K562 (cell line): ENCODE data around the gene DENND10. TPM values are rescaled to one million over a fixed set of nuclear protein-coding genes. Genes with fewer than 3 reads are reported as not detected.

Source experiments
- BRD4 ChIP-seq: fragments of 200-600 bp; sonication (generic); IDR thresholded peaks from 2 replicates; pipeline ENCODE4 v1.6.1; 2017; ENCODE audit warnings: inconsistent platforms
- COPS2 ChIP-seq: fragments of 450-650 bp; conservative IDR thresholded peaks from 2 replicates; pipeline ENCODE4 v1.6.1; 2016; ENCODE audit warnings: mild to moderate bottlenecking, moderate library complexity
- CREB1 ChIP-seq, 2 experiments: sonication (generic) in 1 of 2; formaldehyde crosslinking in 1 of 2; IDR thresholded peaks; 2 replicates each; pipeline versions ENCODE4 v1.6.1 to v1.8.0; 2012 to 2022; ENCODE audit warnings: inconsistent platforms in 1 of 2, mild to moderate bottlenecking in 1 of 2, missing genetic modification reagents in 1 of 2, moderate library complexity in 1 of 2
- ETS2 ChIP-seq: IDR thresholded peaks from 2 replicates; pipeline ENCODE4 v1.6.1; 2016; ENCODE audit warnings: borderline replicate concordance, missing genetic modification characterization, mild to moderate bottlenecking, moderate library complexity, missing compliant biosample characterization; ENCODE audit not compliant: poor library complexity, severe bottlenecking
- EZH2 ChIP-seq: IDR thresholded peaks from 2 replicates; pipeline ENCODE4 v1.6.1; 2012; ENCODE audit warnings: low read depth, mild to moderate bottlenecking, inconsistent platforms, low read length, borderline replicate concordance
- NCOA4 ChIP-seq: fragments of 450-650 bp; IDR thresholded peaks from 2 replicates; pipeline ENCODE4 v1.6.1; 2018; ENCODE audit warnings: mild to moderate bottlenecking; ENCODE audit not compliant: partially characterized antibody
- NELFE ChIP-seq: IDR thresholded peaks from 2 replicates; pipeline ENCODE4 v1.6.1; 2011; ENCODE audit warnings: mild to moderate bottlenecking; ENCODE audit not compliant: insufficient read depth, insufficient read length
- NR1H2 ChIP-seq: sonication (generic); formaldehyde crosslinking; IDR thresholded peaks from 2 replicates; pipeline ENCODE4 v1.4.0; 2020; ENCODE audit warnings: mild to moderate bottlenecking, missing genetic modification reagents
- NR2F6 ChIP-seq: fragments of 450-650 bp; formaldehyde crosslinking; IDR thresholded peaks from 2 replicates; pipeline ENCODE4 v1.4.0; 2020; ENCODE audit warnings: mild to moderate bottlenecking
- PCBP1 ChIP-seq: fragments of 200-400 bp; formaldehyde crosslinking; IDR thresholded peaks from 2 replicates; pipeline ENCODE4 v1.6.1; 2018; ENCODE audit warnings: mild to moderate bottlenecking, low read depth, low read length; ENCODE audit not compliant: poor library complexity, severe bottlenecking
- TAF1 ChIP-seq: IDR thresholded peaks from 2 replicates; pipeline ENCODE4 v1.6.1; 2011; ENCODE audit warnings: mild to moderate bottlenecking, low read length, moderate library complexity; ENCODE audit not compliant: insufficient read depth, control insufficient read depth, severe bottlenecking; ENCODE audit errors: extremely low read depth
- ZNF239 ChIP-seq: fragments of 250-450 bp; sonication (Bioruptor Pico); IDR thresholded peaks from 2 replicates; pipeline ENCODE4 v1.4.0; 2020; ENCODE audit warnings: mild to moderate bottlenecking
- polyA plus RNA-seq, 8 experiments: library from polyadenylated mRNA; depleted of rRNA in 4 of 8; stranded (reverse) in 5 of 8; unstranded in 3 of 8; fragments of >200 nt; fragmentation: Nextera tagmentation in 2 of 8; fragmentation: Illumina TruSeq in 1 of 8; extraction: Ambion mirVana in 2 of 8; extraction: Trizol in 1 of 8; gene quantifications; 2 replicates each; pipeline versions ENCODE4 v1.2.1 to v1.2.3, GENCODE V29; 2011 to 2014; ENCODE audit warnings: inconsistent platforms in 1 of 8, missing spikeins in 1 of 8
- total RNA-seq, 7 experiments: library from RNA; depleted of rRNA in 6 of 7; stranded (reverse); fragments of >200 nt in 6 of 7; fragmentation: Illumina TruSeq in 2 of 7; extraction: Trizol in 2 of 7; gene quantifications; 2 replicates each; pipeline versions ENCODE4 v1.2.1 to v1.2.3, GENCODE V29; 2011 to 2021; ENCODE audit warnings: low replicate concordance in 1 of 7
- TF ChIP-seq, protein P1 (sequence below): fragments of 450-650 bp; IDR thresholded peaks from 2 replicates; pipeline ENCODE4 v1.6.1; 2017; ENCODE audit warnings: antibody characterized with exemption, mild to moderate bottlenecking
- TF ChIP-seq, protein P2 (sequence below): sonication (generic); formaldehyde crosslinking; IDR thresholded peaks from 2 replicates; pipeline ENCODE4 v1.8.1; 2023; ENCODE audit warnings: mild to moderate bottlenecking, missing genetic modification reagents
- TF ChIP-seq, protein P3 (sequence below): sonication (generic); formaldehyde crosslinking; IDR thresholded peaks from 2 replicates; pipeline ENCODE4 v1.8.0; 2022; ENCODE audit warnings: mild to moderate bottlenecking, low read depth, missing genetic modification reagents

Gene DENND10
- total and polyA plus RNA-seq, 9 of the 15 experiments (the other 6 are each of a cell fraction or from before 2014, with no cell fraction given): 9.4 to 20.0 (median 12.5) TPM

DNA sequence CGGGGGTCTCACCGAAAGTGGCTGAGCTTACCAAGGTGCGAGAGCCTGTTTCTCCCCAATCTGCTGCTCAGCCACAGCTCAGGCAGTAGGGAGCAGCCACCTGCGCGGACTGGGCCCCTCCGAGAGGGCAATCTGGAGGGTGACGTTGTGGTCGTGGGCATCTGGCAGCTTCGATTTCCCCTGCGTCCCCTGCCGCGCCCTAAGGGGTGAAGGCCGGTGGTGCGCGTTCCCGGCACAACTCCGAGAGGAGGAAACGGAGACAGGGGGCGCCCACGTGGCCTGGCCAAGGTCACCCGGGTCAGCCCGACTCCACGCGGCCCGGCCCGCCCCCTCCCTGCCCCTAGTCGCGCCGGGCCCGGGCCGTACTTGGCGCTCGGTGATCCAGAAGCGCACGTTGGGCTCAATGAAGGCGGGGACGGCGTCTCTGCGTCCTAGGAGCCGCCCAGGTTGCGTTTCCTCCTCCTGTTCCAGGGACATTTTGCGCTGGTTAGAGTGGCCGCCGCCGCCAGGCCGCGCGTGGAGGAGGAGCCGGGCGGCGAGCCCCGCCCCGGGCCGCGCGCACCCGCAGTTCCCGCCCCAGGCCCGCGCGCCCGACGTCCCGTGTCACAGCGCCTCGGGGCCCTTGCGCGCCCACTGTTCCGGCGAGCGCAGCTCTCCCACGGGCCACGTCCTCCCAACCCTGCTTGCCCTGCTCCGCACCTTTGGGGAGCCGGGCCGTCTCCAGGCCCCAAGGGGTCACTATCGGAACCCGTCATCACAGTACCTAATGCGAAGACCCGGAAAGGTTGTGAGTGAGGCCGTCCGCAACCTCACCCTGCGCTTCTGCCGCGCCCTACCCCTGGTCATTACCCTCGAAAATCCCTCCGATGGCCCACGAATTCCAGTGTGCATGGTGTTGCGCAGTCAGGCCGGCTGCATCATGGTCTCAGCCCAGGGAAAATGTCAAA, 61.5 kb downstream of the DENND10 start, which contains the start of gene SFXN4 (continued):
- no peak for TF ChIP-seq NR1H2 (CRISPR knock-in tag)
- peak; percentile 12; the same call in 1 of the 2 replicates for TF ChIP-seq NR2F6 (CRISPR knock-in tag)
- TF ChIP-seq CREB1 (IDR thresholded peaks at IDR 0.05): no peak
- no peak; the same call in 1 of the 2 replicates for TF ChIP-seq CREB1 (CRISPR knock-in tag; IDR thresholded peaks at IDR 0.05)
- no peak for TF ChIP-seq NELFE
- peak; percentile 39 for TF ChIP-seq TAF1
- TF ChIP-seq ZNF239: no peak
- TF ChIP-seq NCOA4: no peak
- TF ChIP-seq, protein P1, sequence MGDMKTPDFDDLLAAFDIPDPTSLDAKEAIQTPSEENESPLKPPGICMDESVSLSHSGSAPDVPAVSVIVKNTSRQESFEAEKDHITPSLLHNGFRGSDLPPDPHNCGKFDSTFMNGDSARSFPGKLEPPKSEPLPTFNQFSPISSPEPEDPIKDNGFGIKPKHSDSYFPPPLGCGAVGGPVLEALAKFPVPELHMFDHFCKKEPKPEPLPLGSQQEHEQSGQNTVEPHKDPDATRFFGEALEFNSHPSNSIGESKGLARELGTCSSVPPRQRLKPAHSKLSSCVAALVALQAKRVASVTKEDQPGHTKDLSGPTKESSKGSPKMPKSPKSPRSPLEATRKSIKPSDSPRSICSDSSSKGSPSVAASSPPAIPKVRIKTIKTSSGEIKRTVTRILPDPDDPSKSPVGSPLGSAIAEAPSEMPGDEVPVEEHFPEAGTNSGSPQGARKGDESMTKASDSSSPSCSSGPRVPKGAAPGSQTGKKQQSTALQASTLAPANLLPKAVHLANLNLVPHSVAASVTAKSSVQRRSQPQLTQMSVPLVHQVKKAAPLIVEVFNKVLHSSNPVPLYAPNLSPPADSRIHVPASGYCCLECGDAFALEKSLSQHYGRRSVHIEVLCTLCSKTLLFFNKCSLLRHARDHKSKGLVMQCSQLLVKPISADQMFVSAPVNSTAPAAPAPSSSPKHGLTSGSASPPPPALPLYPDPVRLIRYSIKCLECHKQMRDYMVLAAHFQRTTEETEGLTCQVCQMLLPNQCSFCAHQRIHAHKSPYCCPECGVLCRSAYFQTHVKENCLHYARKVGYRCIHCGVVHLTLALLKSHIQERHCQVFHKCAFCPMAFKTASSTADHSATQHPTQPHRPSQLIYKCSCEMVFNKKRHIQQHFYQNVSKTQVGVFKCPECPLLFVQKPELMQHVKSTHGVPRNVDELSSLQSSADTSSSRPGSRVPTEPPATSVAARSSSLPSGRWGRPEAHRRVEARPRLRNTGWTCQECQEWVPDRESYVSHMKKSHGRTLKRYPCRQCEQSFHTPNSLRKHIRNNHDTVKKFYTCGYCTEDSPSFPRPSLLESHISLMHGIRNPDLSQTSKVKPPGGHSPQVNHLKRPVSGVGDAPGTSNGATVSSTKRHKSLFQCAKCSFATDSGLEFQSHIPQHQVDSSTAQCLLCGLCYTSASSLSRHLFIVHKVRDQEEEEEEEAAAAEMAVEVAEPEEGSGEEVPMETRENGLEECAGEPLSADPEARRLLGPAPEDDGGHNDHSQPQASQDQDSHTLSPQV: 0 out of 2 replicates have a peak, but pooled peaks have one; percentile 36
- TF ChIP-seq ETS2 (tag): no peak
- no peak for TF ChIP-seq COPS2
- TF ChIP-seq EZH2: no peak
- TF ChIP-seq, protein P2, sequence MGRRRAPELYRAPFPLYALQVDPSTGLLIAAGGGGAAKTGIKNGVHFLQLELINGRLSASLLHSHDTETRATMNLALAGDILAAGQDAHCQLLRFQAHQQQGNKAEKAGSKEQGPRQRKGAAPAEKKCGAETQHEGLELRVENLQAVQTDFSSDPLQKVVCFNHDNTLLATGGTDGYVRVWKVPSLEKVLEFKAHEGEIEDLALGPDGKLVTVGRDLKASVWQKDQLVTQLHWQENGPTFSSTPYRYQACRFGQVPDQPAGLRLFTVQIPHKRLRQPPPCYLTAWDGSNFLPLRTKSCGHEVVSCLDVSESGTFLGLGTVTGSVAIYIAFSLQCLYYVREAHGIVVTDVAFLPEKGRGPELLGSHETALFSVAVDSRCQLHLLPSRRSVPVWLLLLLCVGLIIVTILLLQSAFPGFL (CRISPR knock-in tag): no peak
- no peak for TF ChIP-seq PCBP1
- no peak; the same call in 1 of the 2 replicates for TF ChIP-seq BRD4
- TF ChIP-seq, protein P3, sequence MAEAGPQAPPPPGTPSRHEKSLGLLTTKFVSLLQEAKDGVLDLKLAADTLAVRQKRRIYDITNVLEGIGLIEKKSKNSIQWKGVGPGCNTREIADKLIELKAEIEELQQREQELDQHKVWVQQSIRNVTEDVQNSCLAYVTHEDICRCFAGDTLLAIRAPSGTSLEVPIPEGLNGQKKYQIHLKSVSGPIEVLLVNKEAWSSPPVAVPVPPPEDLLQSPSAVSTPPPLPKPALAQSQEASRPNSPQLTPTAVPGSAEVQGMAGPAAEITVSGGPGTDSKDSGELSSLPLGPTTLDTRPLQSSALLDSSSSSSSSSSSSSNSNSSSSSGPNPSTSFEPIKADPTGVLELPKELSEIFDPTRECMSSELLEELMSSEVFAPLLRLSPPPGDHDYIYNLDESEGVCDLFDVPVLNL (CRISPR knock-in tag): no peak
